ENCODE data around the gene SOS1. TPM values are rescaled to one million over a fixed set of nuclear protein-coding genes. Genes with fewer than 3 reads are reported as not detected.

The SOS1 gene
- total RNA-seq, 2 donors from 2014 or later = 13.7 to 67.6 TPM

DNA sequence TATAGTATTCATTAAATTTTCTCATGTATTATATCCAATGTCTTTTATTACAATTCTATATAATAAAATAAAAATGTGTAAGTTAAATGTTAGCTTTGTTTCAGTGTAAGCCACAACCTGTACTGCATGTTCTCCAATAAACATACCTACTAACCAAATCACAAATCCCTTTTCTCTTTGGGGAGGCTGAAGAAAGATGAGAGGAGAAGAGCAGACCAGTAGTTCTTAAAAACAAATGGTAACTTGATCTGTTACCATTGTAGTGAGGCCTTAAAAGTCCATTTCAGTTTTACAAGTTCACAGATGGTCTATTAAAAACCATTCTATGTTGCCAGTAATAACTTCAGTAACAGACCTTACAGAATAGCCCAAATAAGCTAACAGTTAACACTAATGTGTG is 100.5 kb downstream of the SOS1 start:
- DNase-seq (no peak), ATAC-seq (no peak)
- intact Hi-C loops (cut with DNase I) = no loop called here
- TF ChIP-seq POLR2A (IDR thresholded peaks at IDR 0.05) = no peak
- TF ChIP-seq, protein P1, sequence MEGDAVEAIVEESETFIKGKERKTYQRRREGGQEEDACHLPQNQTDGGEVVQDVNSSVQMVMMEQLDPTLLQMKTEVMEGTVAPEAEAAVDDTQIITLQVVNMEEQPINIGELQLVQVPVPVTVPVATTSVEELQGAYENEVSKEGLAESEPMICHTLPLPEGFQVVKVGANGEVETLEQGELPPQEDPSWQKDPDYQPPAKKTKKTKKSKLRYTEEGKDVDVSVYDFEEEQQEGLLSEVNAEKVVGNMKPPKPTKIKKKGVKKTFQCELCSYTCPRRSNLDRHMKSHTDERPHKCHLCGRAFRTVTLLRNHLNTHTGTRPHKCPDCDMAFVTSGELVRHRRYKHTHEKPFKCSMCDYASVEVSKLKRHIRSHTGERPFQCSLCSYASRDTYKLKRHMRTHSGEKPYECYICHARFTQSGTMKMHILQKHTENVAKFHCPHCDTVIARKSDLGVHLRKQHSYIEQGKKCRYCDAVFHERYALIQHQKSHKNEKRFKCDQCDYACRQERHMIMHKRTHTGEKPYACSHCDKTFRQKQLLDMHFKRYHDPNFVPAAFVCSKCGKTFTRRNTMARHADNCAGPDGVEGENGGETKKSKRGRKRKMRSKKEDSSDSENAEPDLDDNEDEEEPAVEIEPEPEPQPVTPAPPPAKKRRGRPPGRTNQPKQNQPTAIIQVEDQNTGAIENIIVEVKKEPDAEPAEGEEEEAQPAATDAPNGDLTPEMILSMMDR (IDR thresholded peaks at IDR 0.05) = no peak
- H3K27ac ChIP-seq = no peak overlapping the region
- peaks cover 0 to 6% of the 10 kb centered on the region in 2 donors for H3K36me3 ChIP-seq (replicated peaks in 1 of 2; ENCODE audit: insufficient read depth in 1 of 2, low read depth in 2 of 2)
- H3K9me3 ChIP-seq = no peaks in the 10 kb centered on the region
- H3K4me3 ChIP-seq = no peak overlapping the region
- no peaks in the 10 kb centered on the region for H3K27me3 ChIP-seq
- H3K4me1 ChIP-seq = no peaks in the 10 kb centered on the region

DNA sequence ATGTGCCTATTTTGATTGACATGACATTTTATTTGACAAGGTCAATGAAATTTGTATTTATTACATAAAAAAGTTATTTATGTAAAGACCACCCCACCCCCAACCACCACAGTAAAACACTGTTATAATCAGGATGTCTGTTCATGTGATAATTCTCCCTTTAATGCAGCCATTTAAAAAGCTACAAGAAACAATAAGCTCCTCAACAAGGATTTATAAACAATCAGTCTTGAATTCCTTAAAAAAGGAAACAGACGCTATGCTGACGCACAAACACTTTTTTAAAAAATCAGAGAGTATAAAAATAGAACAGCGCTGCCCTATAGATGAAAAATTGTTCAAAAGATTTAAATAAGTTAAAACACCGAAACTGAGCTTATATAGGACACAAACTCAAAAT is 102.2 kb downstream of the SOS1 start:
- H3K4me1 ChIP-seq = no peaks in the 10 kb centered on the region
- H3K9me3 ChIP-seq = no peaks in the 10 kb centered on the region
- no peaks in the 10 kb centered on the region for H3K27me3 ChIP-seq
- WGBS, 2 donors = 95% methylated on average over 4 of the region's 4 CpGs
- H3K4me3 ChIP-seq = no peak overlapping the region
- H3K27ac ChIP-seq = no peak overlapping the region
- intact Hi-C loops (cut with DNase I) = no loop called here
- H3K36me3 ChIP-seq (replicated peaks in 1 of 2; ENCODE audit: insufficient read depth in 1 of 2, low read depth in 2 of 2) = peaks cover 0 to 6% of the 10 kb centered on the region in 2 donors
- DNase-seq (no peak), ATAC-seq (no peak)
- TF ChIP-seq POLR2A (IDR thresholded peaks at IDR 0.05) = no peak
- TF ChIP-seq, protein P1 (IDR thresholded peaks at IDR 0.05) = no peak

DNA sequence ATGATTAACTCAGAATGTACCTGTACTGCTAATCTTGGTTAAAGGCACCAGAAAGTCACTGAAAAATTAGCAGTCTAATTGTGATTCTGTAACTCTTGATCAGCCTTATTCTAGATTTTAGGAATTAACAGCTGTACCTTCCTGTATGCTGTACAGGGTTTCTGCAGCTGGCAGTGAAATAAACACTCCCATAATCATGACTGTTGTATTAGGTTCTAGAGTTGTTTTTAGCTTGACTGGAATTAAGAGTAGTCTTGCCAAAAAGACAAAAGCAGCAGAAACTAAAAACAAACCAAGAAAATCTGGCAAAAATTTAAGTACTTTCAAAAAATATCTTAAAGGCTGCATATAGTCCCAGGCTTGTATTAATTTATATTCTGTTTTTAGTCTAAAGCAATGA is 103.5 kb downstream of the SOS1 start:
- Histone ChIP-seq H3K36me3 (replicated peaks in 1 of 2; ENCODE audit: insufficient read depth in 1 of 2, low read depth in 2 of 2) (peaks cover 0 to 6% of the 10 kb centered on the region in 2 donors), H3K9me3 (no peaks in the 10 kb centered on the region), H3K4me3 (no peak overlapping the region), H3K4me1 (no peaks in the 10 kb centered on the region), H3K27me3 (no peaks in the 10 kb centered on the region), H3K27ac (no peak overlapping the region)
- intact Hi-C loops (cut with DNase I) = no loop called here
- TF ChIP-seq POLR2A (IDR thresholded peaks at IDR 0.05) = no peak
- TF ChIP-seq, protein P1 (IDR thresholded peaks at IDR 0.05) = no peak
- DNase-seq (no peak), ATAC-seq (no peak)

DNA sequence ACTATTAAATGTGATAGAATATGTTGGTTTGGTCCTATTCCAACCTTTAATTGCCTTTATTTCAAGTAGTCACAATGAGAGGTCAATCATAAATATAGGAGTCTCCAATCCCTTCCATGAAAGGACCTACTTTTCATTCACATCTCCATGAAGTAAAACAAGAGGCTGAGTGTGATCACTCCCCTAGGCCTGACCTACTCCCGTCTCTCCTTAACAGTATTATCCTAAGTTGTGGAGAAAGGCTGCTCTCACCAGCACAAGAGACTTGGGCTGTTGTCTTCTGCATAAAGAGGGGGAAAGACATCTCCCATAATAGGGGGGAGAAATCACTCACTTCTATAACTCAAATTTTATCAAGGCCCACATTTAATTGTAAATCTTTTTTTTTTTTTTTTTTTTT is 105.4 kb downstream of the SOS1 start:
- Histone ChIP-seq H3K4me3 (no peak overlapping the region), H3K27ac (no peak overlapping the region), H3K36me3 (replicated peaks in 1 of 2; ENCODE audit: insufficient read depth in 1 of 2, low read depth in 2 of 2) (peaks cover 0 to 8% of the 10 kb centered on the region in 2 donors), H3K27me3 (no peaks in the 10 kb centered on the region), H3K9me3 (no peaks in the 10 kb centered on the region), H3K4me1 (no peaks in the 10 kb centered on the region)
- no peak for TF ChIP-seq POLR2A (IDR thresholded peaks at IDR 0.05)
- TF ChIP-seq, protein P1 (IDR thresholded peaks at IDR 0.05) = no peak
- no peak for ATAC-seq
- 100% methylated on average over 1 of the region's 1 CpG for WGBS, 2 donors
- no peak for DNase-seq
- intact Hi-C loops (cut with DNase I) = no loop called here

DNA sequence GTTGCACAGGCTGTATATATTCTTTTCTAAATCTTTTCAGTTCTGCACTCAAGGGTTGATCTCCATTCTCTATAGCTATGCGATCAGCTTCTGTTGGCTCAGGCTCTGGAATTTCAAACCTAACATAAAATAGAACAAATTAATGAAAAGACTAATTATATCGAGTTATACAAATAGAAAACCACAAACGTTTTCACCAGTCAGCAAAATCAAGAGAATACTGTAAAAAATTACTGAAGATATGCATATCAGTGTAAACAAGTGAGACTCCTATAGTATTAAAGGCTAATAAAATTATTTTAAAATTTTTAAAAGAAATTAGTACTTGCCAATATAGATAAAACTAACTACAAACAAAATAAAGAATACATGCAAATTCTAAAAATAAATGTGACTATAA is 107.0 kb downstream of the SOS1 start:
- TF ChIP-seq POLR2A (IDR thresholded peaks at IDR 0.05) = no peak
- TF ChIP-seq, protein P1 (IDR thresholded peaks at IDR 0.05) = no peak
- no peak overlapping the region for H3K27ac ChIP-seq
- ATAC-seq (no peak), DNase-seq (no peak)
- no peak overlapping the region for H3K4me3 ChIP-seq
- intact Hi-C loops (cut with DNase I) = no loop called here
- H3K36me3 ChIP-seq (replicated peaks in 1 of 2; ENCODE audit: insufficient read depth in 1 of 2, low read depth in 2 of 2) = peaks cover 0 to 12% of the 10 kb centered on the region in 2 donors
- H3K4me1 ChIP-seq = no peaks in the 10 kb centered on the region
- H3K27me3 ChIP-seq = no peaks in the 10 kb centered on the region
- no peaks in the 10 kb centered on the region for H3K9me3 ChIP-seq
- WGBS, 2 donors = 80 to 83% methylated on average over 3 of the region's 3 CpGs
